Thyroid gland (tissue), 4 donors: ENCODE measurements around the gene GRAMD4.

ENCODE experiments used
- CTCF ChIP-seq, 6 experiments: fragments of 200-600 bp in 3 of 6; fragments of 450-650 bp in 3 of 6; sonication (generic) in 3 of 6; IDR thresholded peaks; one replicate each; pipeline ENCODE4 v1.5.1; 2016 to 2019; ENCODE audit warnings: antibody characterized with exemption in 6 of 6, mild to moderate bottlenecking in 2 of 6, inconsistent platforms in 1 of 6, moderate library complexity in 1 of 6
- POLR2A ChIP-seq, 2 donors: fragments of 450-650 bp; IDR thresholded peaks; one replicate each; pipeline ENCODE4 v1.6.1; 2017; ENCODE audit warnings: antibody characterized with exemption in 2 of 2, mild to moderate bottlenecking in 2 of 2, moderate library complexity in 1 of 2

GRCh38 chr22:46673205-46673604 is 53.0 kb downstream of the GRAMD4 start:
- no peak for TF ChIP-seq CTCF (IDR thresholded peaks at IDR 0.05)
- no peak for TF ChIP-seq POLR2A (IDR thresholded peaks at IDR 0.05)
